Measurements from ENCODE around the gene OR10AD1. TPM values are rescaled to one million over a fixed set of nuclear protein-coding genes. Genes with fewer than 3 reads are reported as not detected.

OR10AD1 gene
- polyA plus RNA-seq, 1 of the 3 experiments (the other 2 are of a cell fraction) = not detected

DNA sequence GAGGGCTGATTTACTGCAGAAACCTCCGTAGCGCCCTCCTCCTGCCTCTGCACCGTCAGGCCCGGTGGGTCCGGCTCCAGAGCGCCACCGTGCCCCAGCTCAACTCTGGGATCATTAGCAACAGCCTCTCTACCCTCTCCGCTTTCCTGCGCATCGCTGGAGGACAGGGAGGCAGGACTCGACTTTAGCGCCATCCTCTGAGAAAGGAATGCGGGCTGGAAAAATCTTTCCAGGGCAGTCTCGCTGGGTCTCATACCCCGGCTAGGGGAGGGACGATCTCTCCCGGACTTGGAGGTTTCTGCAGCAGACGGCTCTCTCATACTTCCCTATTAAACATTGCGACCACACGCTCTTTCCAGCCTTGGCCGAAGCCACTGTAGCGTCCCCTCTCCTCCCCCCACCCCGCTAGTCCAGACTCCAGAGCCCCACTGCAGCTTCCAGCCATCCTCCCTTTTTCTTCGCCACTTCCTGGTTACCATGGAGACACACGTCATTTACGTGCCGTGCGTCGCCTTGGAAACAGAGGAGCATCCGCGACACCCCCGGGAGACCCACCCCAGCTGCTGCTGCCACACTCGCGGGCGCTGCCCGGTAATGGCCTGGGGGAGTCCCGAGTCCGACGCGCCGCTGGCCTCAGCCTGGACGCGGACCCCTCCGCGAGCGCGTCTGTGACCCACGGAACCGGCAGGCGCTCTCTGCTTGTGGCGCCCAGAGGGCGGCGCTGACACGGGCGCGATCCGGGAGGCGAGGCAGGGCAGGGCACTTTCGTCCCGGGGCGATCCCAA is 19.8 kb downstream of the OR10AD1 start, which contains the start of gene CCDC184 (continued):
- TF ChIP-seq MAX (IDR thresholded peaks at IDR 0.05; ENCODE audit: low read depth) (peak; percentile 25; the same call in 1 of the 2 replicates), SMC3 (IDR thresholded peaks at IDR 0.05; ENCODE audit: low read depth, low read length) (peak; percentile 32; the same call in 1 of the 2 replicates), USF2 (IDR thresholded peaks at IDR 0.05; ENCODE audit: borderline replicate concordance, low read depth, low read length) (no peak), YY1 (IDR thresholded peaks at IDR 0.05; ENCODE audit: low read depth) (peak; percentile 11; the same call in 1 of the 2 replicates), TAF1 (IDR thresholded peaks at IDR 0.05; ENCODE audit: borderline replicate concordance, low read depth, low read length) (0 out of 2 replicates have a peak, but pooled peaks have one; percentile 48), RXRA (IDR thresholded peaks at IDR 0.05; ENCODE audit: borderline replicate concordance, low read depth) (no peak)

GRCh38 chr12:48182631-48183030 is 20.5 kb downstream of the OR10AD1 start:
- ChIA-PET CTCF (interaction anchor here (0.6 to 8.2 kb wide), 20 partner anchors 9 to 435 kb away, joined by 3 to 90 read pairs (median 4); partner anchors contain the start of genes ASB8 and TMEM106C), POLR2A (interaction anchor here (0.6 to 1.4 kb wide), 7 partner anchors 8 to 481 kb away, joined by 3 to 11 read pairs (median 3); partner anchors contain the start of genes ASB8 and SENP1)
- WGBS (ENCODE audit: low lambda C conversion rate) = 4% methylated on average over 7 of the region's 7 CpGs
- Histone ChIP-seq H3K9me2 (no peaks in the 10 kb centered on the region), H3K9me3 (no peaks in the 10 kb centered on the region), H4K20me1 (ENCODE audit: insufficient read depth) (no peaks in the 10 kb centered on the region), H2AFZ (ENCODE audit: low read depth) (peak overlapping the region; percentile 86), H3K4me3 (ENCODE audit: low read depth in 2 of 2, low read length in 1 of 2) (peak overlapping the region; percentile 65 to 90), H3K27ac (ENCODE audit: low read depth in 2 of 2, low read length in 1 of 2) (peak overlapping the region; percentile 80 to 96), H3K36me3 (replicated peaks in 1 of 2; ENCODE audit: control insufficient read depth in 1 of 2, insufficient read depth in 2 of 2, low read length in 1 of 2) (no peaks in the 10 kb centered on the region), H3K4me2 (peak overlapping the region; percentile 83), H3K9ac (peak overlapping the region; percentile 71), H3K27me3 (ENCODE audit: insufficient read depth) (no peaks in the 10 kb centered on the region), H3K79me2 (ENCODE audit: insufficient read depth) (no peaks in the 10 kb centered on the region), H3F3A (replicated peaks; ENCODE audit: insufficient read depth) (no peaks in the 10 kb centered on the region), H3K4me1 (ENCODE audit: control insufficient read depth in 1 of 2, insufficient read depth in 2 of 2, low read depth in 1 of 2, low read length in 1 of 2) (peaks cover 9 to 26% of the 10 kb centered on the region in 2 experiments; a peak in 3 of 4 replicates)
- DNase-seq = no peak
- no peak for TF ChIP-seq USF2 (IDR thresholded peaks at IDR 0.05; ENCODE audit: borderline replicate concordance, low read depth, low read length)
- TF ChIP-seq GATA2 (CRISPR knock-in tag; IDR thresholded peaks at IDR 0.05) = no peak
- no peak for TF ChIP-seq FOSL2 (IDR thresholded peaks at IDR 0.05; ENCODE audit: borderline replicate concordance, low read depth)
- no peak for TF ChIP-seq SIN3A (IDR thresholded peaks at IDR 0.05; ENCODE audit: borderline replicate concordance, low read depth, low read length)
- no peak for TF ChIP-seq GABPA (IDR thresholded peaks at IDR 0.05; ENCODE audit: low read depth)
- no peak for TF ChIP-seq USF1 (IDR thresholded peaks at IDR 0.05; ENCODE audit: borderline replicate concordance, low read depth)
- TF ChIP-seq, protein P1, sequence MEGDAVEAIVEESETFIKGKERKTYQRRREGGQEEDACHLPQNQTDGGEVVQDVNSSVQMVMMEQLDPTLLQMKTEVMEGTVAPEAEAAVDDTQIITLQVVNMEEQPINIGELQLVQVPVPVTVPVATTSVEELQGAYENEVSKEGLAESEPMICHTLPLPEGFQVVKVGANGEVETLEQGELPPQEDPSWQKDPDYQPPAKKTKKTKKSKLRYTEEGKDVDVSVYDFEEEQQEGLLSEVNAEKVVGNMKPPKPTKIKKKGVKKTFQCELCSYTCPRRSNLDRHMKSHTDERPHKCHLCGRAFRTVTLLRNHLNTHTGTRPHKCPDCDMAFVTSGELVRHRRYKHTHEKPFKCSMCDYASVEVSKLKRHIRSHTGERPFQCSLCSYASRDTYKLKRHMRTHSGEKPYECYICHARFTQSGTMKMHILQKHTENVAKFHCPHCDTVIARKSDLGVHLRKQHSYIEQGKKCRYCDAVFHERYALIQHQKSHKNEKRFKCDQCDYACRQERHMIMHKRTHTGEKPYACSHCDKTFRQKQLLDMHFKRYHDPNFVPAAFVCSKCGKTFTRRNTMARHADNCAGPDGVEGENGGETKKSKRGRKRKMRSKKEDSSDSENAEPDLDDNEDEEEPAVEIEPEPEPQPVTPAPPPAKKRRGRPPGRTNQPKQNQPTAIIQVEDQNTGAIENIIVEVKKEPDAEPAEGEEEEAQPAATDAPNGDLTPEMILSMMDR (IDR thresholded peaks at IDR 0.05) = no peak
- no peak for TF ChIP-seq RFX5 (IDR thresholded peaks at IDR 0.05; ENCODE audit: low read length)
- TF ChIP-seq EP300 (IDR thresholded peaks at IDR 0.05; ENCODE audit: borderline replicate concordance in 1 of 2, low read depth in 1 of 2, low read length in 1 of 2) = no peak
- TF ChIP-seq EZH2phosphoT487 (IDR thresholded peaks at IDR 0.05; ENCODE audit: borderline replicate concordance, low read depth) = no peak
- TF ChIP-seq RCOR1 (IDR thresholded peaks at IDR 0.05; ENCODE audit: low read length) = no peak
- no peak for TF ChIP-seq TEAD4 (IDR thresholded peaks at IDR 0.05; ENCODE audit: borderline replicate concordance, insufficient read depth)

All from SK-N-SH (cell line).